Glomerular endothelial cell (primary cell): Measurements from ENCODE around the gene GKN2. TPM values are rescaled to one million over a fixed set of nuclear protein-coding genes. Genes with fewer than 3 reads are reported as not detected.
"Not testable (repeated sequence)": the region's sequence is repeated elsewhere in the genome, so short reads cannot be mapped to it uniquely, and the experiment has no call there.

Experiments
- DNase-seq: peaks from one replicate; pipeline ENCODE4 v3.0.0-alpha.2; 2011; ENCODE audit warnings: low read depth, low spot score; ENCODE audit errors: extremely low read depth
- total RNA-seq: library from RNA; depleted of rRNA; stranded (reverse); fragments of >200 nt; gene quantifications from 2 replicates; pipeline ENCODE4 v1.2.3, GENCODE V29; 2015

The GKN2 gene
- total RNA-seq, 1 donor from 2014 or later = not detected

DNA sequence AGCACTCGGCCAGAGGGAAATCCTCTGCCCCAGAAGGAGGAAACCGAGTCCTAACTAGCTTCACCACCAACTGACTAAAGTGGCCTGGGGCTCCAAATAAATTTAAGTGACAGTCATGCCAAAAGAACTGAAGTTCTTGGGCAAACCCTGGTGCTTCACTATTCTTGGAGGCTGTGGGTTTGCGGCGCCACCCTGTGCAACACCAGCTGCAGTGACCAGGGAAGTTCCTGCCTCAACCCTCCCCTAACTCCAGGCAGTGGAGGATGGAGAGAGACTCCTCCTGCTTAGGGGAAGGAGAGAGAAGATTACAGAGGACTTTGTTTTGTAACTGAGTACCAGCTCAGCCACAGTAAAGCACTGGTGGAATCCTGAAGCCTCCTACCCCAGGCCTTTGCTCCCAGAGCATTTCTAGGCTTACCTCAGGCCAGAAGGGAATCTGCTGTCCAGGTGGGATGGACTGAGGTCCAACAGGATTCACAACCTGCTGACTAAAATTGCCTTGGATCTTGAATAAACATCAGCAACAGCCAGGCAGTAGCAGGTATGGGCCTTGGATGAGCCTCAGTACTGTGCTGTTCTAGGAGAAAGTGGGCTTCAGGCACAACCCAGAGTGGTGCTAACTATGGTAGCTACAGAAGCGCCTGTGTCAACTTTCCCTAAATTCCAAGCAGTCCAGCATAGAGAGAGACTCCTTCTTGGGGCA lies 52.0 kb downstream of the GKN2 start:
- DNase-seq = no peak

DNA sequence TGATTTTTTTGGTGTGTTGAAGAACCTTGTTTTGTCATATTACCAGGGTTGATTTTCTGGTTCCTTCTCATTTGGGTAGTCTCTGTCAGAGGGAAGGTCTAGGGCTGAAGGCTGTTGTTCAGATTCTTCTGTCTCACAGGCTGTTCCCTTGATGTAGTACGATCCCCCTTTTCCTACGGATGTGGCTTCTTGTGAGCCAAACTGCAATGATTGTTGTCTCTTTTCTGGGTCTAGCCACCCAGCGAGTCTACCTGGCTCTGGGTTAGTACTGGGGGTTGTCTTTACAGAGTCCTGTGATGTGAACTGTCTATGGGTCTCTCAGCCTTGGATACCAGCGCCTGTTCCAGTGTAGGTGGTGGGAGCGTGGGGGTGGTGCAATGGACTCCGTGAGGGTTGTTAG lies 56.7 kb downstream of the GKN2 start:
- not testable (repeated sequence) for DNase-seq

Other genes with a start within 250 kb of the GKN2 start
- 24.9 and 32.2 TPM in 2 replicates for gene ARHGAP25, start 218.1 kb downstream of the GKN2 start, total RNA-seq
- not detected in 2 replicates for gene BMP10, start 81.5 kb downstream of the GKN2 start, total RNA-seq
- gene GKN1, start 21.7 kb upstream of the GKN2 start, total RNA-seq = not detected in 2 replicates
- 43.1 and 46.6 TPM in 2 replicates for gene ANTXR1, start 60.3 kb upstream of the GKN2 start, total RNA-seq